Neural cell (in vitro differentiated cells): ENCODE results near the gene FLRT2.

Source experiments
- EP300 ChIP-seq: fragments of 450-650 bp; conservative IDR thresholded peaks from 2 replicates; pipeline ENCODE4 v1.6.1; 2014; ENCODE audit warnings: antibody characterized with exemption, mild to moderate bottlenecking, moderate library complexity; ENCODE audit not compliant: poor library complexity, severe bottlenecking
- EZH2 ChIP-seq: fragments of 200-600, 300-800 bp; shearing (Covaris generic), sonication (generic); IDR thresholded peaks from 2 replicates; pipeline ENCODE4 v1.6.1; 2014; ENCODE audit warnings: antibody characterized with exemption, low read length, borderline replicate concordance, mild to moderate bottlenecking; ENCODE audit not compliant: insufficient read depth, poor library complexity, severe bottlenecking
- MXI1 ChIP-seq: fragments of 450-650 bp; conservative IDR thresholded peaks from 2 replicates; pipeline ENCODE4 v1.6.1; 2014; ENCODE audit warnings: antibody characterized with exemption, mild to moderate bottlenecking; ENCODE audit not compliant: poor library complexity, severe bottlenecking
- POLR2AphosphoS5 ChIP-seq: IDR thresholded peaks from 2 replicates; pipeline ENCODE4 v1.6.1; 2012
- RAD21 ChIP-seq: fragments of 450-650 bp; conservative IDR thresholded peaks from 2 replicates; pipeline ENCODE4 v1.6.1; 2014; ENCODE audit warnings: antibody characterized with exemption, mild to moderate bottlenecking, moderate library complexity
- SMC3 ChIP-seq: fragments of 450-650 bp; conservative IDR thresholded peaks from 2 replicates; pipeline ENCODE4 v1.6.1; 2014; ENCODE audit warnings: antibody characterized with exemption, mild to moderate bottlenecking, moderate library complexity; ENCODE audit not compliant: poor library complexity
- TF ChIP-seq, protein P1 (sequence below): IDR thresholded peaks from 2 replicates; pipeline ENCODE4 v1.6.1; 2012; ENCODE audit warnings: borderline replicate concordance
- TF ChIP-seq, protein P2 (sequence below): fragments of 450-650 bp; IDR thresholded peaks from 2 replicates; pipeline ENCODE4 v1.5.1; 2014; ENCODE audit warnings: antibody characterized with exemption, mild to moderate bottlenecking, moderate library complexity; ENCODE audit not compliant: poor library complexity, severe bottlenecking

DNA sequence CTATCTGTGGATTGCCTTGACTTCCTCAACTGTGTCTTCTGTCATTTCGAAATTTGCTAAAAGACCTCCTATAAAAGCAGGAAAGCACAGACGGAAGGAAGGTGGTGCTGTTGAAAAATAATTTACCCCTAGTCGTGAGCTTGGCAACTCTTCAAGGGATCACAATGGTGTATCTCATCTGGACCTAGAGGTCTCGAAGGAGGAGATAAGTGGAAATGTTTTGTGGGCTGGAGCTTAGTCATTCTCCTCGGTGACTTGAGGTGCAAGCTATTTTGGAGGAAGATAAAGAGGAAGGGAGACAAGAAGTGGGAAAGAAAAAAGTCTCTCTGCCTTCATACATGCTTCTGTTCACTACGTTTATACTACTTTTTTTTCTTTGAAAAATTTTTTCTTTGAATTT, 89.9 kb downstream of the FLRT2 start:
- no peak for TF ChIP-seq EZH2
- TF ChIP-seq, protein P1, sequence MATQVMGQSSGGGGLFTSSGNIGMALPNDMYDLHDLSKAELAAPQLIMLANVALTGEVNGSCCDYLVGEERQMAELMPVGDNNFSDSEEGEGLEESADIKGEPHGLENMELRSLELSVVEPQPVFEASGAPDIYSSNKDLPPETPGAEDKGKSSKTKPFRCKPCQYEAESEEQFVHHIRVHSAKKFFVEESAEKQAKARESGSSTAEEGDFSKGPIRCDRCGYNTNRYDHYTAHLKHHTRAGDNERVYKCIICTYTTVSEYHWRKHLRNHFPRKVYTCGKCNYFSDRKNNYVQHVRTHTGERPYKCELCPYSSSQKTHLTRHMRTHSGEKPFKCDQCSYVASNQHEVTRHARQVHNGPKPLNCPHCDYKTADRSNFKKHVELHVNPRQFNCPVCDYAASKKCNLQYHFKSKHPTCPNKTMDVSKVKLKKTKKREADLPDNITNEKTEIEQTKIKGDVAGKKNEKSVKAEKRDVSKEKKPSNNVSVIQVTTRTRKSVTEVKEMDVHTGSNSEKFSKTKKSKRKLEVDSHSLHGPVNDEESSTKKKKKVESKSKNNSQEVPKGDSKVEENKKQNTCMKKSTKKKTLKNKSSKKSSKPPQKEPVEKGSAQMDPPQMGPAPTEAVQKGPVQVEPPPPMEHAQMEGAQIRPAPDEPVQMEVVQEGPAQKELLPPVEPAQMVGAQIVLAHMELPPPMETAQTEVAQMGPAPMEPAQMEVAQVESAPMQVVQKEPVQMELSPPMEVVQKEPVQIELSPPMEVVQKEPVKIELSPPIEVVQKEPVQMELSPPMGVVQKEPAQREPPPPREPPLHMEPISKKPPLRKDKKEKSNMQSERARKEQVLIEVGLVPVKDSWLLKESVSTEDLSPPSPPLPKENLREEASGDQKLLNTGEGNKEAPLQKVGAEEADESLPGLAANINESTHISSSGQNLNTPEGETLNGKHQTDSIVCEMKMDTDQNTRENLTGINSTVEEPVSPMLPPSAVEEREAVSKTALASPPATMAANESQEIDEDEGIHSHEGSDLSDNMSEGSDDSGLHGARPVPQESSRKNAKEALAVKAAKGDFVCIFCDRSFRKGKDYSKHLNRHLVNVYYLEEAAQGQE = no peak
- TF ChIP-seq, protein P2, sequence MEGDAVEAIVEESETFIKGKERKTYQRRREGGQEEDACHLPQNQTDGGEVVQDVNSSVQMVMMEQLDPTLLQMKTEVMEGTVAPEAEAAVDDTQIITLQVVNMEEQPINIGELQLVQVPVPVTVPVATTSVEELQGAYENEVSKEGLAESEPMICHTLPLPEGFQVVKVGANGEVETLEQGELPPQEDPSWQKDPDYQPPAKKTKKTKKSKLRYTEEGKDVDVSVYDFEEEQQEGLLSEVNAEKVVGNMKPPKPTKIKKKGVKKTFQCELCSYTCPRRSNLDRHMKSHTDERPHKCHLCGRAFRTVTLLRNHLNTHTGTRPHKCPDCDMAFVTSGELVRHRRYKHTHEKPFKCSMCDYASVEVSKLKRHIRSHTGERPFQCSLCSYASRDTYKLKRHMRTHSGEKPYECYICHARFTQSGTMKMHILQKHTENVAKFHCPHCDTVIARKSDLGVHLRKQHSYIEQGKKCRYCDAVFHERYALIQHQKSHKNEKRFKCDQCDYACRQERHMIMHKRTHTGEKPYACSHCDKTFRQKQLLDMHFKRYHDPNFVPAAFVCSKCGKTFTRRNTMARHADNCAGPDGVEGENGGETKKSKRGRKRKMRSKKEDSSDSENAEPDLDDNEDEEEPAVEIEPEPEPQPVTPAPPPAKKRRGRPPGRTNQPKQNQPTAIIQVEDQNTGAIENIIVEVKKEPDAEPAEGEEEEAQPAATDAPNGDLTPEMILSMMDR = no peak
- no peak for TF ChIP-seq RAD21
- no peak for TF ChIP-seq EP300
- no peak for TF ChIP-seq POLR2AphosphoS5
- TF ChIP-seq MXI1 = no peak
- TF ChIP-seq SMC3 = no peak
